ENCODE results near the gene APRT.
A peak's percentile ranks its signal among the peaks of the same experiment; 100 is the strongest.
"Not testable (repeated sequence)": the region's sequence is repeated elsewhere in the genome, so short reads cannot be mapped to it uniquely, and the experiment has no call there.

Gene APRT

GRCh38 chr16:88806491-88807111 is 5.1 kb downstream of the APRT start:
- no peak for DNase-seq

GRCh38 chr16:88805887-88806393 is 5.8 kb downstream of the APRT start:
- no peak for DNase-seq

GRCh38 chr16:88805340-88805715 is 6.4 kb downstream of the APRT start:
- no peak for DNase-seq

GRCh38 chr16:88804552-88805339 is 7.0 kb downstream of the APRT start:
- DNase-seq = no peak

- no peak for DNase-seq
Observed at GRCh38 chr16:88804173-88804551, 7.6 kb downstream of the APRT start.

- peak; percentile 67 for DNase-seq
Observed at GRCh38 chr16:88803264-88803987, 8.3 kb downstream of the APRT start, which contains the start of gene CDT1. Gene CDT1, plus strand, starts transcription at chr16:88803789. Its CDS starts 43 bp downstream, at chr16:88803832.

- DNase-seq = no peak
Observed at GRCh38 chr16:88800277-88800592, 11.5 kb downstream of the APRT start.

GRCh38 chr16:88799569-88800276 is 12.0 kb downstream of the APRT start:
- DNase-seq = no peak

GRCh38 chr16:88798772-88799455 is 12.8 kb downstream of the APRT start:
- DNase-seq = no peak

GRCh38 chr16:88798073-88798472 is 13.7 kb downstream of the APRT start:
- no peak for DNase-seq

- no peak for DNase-seq
Observed at GRCh38 chr16:88796278-88796677, 15.4 kb downstream of the APRT start.

GRCh38 chr16:88793251-88793954 is 18.3 kb downstream of the APRT start:
- DNase-seq = no peak

- no peak for DNase-seq
Observed at GRCh38 chr16:88792668-88793250, 19.0 kb downstream of the APRT start.

- no peak for DNase-seq
Observed at GRCh38 chr16:88792078-88792550, 19.6 kb downstream of the APRT start.

GRCh38 chr16:88790312-88791211 is 21.2 kb downstream of the APRT start:
- DNase-seq = no peak

- no peak for DNase-seq
Observed at GRCh38 chr16:88789594-88789993, 22.1 kb downstream of the APRT start.

GRCh38 chr16:88788749-88789148 is 23.0 kb downstream of the APRT start:
- DNase-seq = not testable (repeated sequence)

- DNase-seq = no peak
Observed at GRCh38 chr16:88787579-88788314, 24.0 kb downstream of the APRT start.

Data from NCI-H226 (cell line).